ENCODE measurements around the gene SEMA3D.
A peak's percentile ranks its signal among the peaks of the same experiment; 100 is the strongest.

Gene SEMA3D

DNA sequence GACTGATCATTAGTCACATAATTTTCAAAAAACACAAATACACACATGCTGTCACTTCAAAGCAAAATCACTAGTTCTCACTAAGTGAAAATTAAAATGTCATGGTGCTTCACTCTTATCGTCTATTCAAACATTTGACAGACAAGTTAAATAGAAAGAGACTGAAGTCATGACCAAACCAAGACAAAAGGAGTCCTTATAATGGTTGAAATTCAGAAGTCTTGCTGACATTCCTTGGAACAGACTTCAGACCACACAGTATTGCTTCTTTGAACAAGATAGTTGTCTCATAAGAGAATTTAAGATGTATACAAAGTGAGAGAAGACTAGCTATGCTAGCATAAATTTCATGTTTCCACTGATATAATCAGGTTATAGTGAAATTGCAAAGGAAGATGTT lies 119.5 kb downstream of the SEMA3D start:
- H3K27ac Mint-ChIP-seq, result no peak overlapping the region
- no peaks in the 10 kb centered on the region for H3K9me3 Mint-ChIP-seq
- peaks cover 68% of the 10 kb centered on the region for H3K4me1 Mint-ChIP-seq
- no peak for TF ChIP-seq CTCF (IDR thresholded peaks at IDR 0.05)
- H3K36me3 Mint-ChIP-seq (ENCODE audit: low read depth), result peaks cover 15% of the 10 kb centered on the region
- no peaks in the 10 kb centered on the region for H3K27me3 Mint-ChIP-seq (ENCODE audit: low read depth, poor library complexity)
- DNase-seq, result no peak
- no peak overlapping the region for H3K4me3 Mint-ChIP-seq

DNA sequence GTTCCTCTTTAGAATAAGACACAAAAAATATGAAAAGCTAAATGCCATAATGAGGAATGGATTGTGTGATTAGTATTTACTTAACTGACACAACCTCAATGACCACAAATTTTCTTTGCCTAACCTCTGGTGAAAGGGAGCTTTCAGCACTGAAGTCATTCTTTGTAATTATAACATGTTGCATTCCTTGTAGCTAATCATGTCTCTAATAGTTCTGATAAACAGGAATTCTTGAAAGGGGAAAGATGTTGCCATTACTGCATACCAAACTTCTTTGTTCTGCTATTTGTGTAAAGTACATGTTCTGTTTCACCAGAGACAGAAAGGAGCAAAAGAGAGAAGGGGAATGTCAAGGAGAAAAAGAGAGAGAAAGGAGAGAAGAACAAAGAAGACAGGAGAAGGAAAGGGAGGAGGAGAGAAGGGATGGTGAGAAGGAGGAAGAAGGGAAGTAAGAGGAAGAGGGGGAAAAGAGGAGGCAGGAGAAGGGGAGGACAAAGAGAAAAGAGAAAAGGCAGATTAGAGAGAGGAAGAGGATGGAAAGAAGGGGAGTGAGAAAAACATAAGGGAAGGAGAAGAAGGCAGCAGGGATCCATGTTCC lies 120.9 kb downstream of the SEMA3D start:
- no peaks in the 10 kb centered on the region for H3K27me3 Mint-ChIP-seq (ENCODE audit: low read depth, poor library complexity)
- H3K27ac Mint-ChIP-seq, result peak overlapping the region; percentile 98
- H3K36me3 Mint-ChIP-seq (ENCODE audit: low read depth), result peaks cover 29% of the 10 kb centered on the region
- H3K9me3 Mint-ChIP-seq, result no peaks in the 10 kb centered on the region
- no peak for TF ChIP-seq CTCF (IDR thresholded peaks at IDR 0.05)
- peaks cover 74% of the 10 kb centered on the region for H3K4me1 Mint-ChIP-seq
- no peak overlapping the region for H3K4me3 Mint-ChIP-seq
- no peak for DNase-seq

DNA sequence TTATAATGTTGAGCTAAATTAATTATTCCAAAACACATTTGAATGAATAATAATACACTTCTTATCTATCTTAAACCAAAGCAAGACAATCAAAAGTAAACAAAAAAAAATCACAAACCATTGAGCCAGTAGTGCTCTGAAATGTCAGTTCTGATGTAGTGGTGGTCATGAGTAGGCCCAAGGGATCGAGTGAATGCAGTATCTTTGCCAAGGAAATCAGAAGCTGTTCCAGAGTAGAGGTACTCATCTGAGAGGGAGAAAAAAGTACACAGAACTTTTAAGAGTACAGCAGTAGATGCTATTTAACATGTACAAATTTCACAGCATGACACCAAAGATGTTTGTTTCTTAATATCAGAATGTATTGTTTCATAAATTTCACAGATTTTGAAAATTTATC lies 121.5 kb downstream of the SEMA3D start:
- Mint-ChIP-seq H3K4me3 (peak overlapping the region; percentile 19), H3K36me3 (ENCODE audit: low read depth) (peaks cover 34% of the 10 kb centered on the region), H3K9me3 (no peaks in the 10 kb centered on the region), H3K4me1 (peaks cover 72% of the 10 kb centered on the region), H3K27ac (peak overlapping the region; percentile 93), H3K27me3 (ENCODE audit: low read depth, poor library complexity) (no peaks in the 10 kb centered on the region)
- DNase-seq, result no peak
- TF ChIP-seq CTCF (IDR thresholded peaks at IDR 0.05), result no peak

DNA sequence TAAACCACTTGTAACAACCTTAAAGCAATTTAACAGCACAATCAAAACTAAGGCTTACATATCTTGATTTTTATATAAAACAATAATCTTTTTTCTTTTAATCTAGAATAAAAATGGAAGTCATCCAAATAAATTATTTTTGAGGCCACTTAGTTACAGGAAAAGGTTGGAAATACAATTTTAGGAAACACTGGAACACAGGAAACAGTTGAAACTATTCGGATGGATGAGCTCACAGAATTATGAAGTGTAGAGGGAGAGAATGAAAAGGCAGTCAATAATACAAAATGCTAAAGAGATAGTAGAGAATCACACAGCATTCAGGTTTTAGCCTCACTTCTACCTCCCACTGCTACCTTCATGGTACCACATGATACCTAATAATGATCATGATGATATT lies 124.2 kb downstream of the SEMA3D start:
- TF ChIP-seq CTCF (IDR thresholded peaks at IDR 0.05), result no peak
- H3K4me1 Mint-ChIP-seq, result peaks cover 68% of the 10 kb centered on the region
- H3K4me3 Mint-ChIP-seq, result no peak overlapping the region
- no peaks in the 10 kb centered on the region for H3K9me3 Mint-ChIP-seq
- no peak overlapping the region for H3K27ac Mint-ChIP-seq
- no peak for DNase-seq
- no peaks in the 10 kb centered on the region for H3K27me3 Mint-ChIP-seq (ENCODE audit: low read depth, poor library complexity)
- peaks cover 50% of the 10 kb centered on the region for H3K36me3 Mint-ChIP-seq (ENCODE audit: low read depth)

- no peak overlapping the region for H3K27ac Mint-ChIP-seq
- H3K36me3 Mint-ChIP-seq (ENCODE audit: low read depth), result peaks cover 54% of the 10 kb centered on the region
- peaks cover 57% of the 10 kb centered on the region for H3K4me1 Mint-ChIP-seq
- no peak for TF ChIP-seq CTCF (IDR thresholded peaks at IDR 0.05)
- H3K9me3 Mint-ChIP-seq, result no peaks in the 10 kb centered on the region
- H3K27me3 Mint-ChIP-seq (ENCODE audit: low read depth, poor library complexity), result no peaks in the 10 kb centered on the region
- no peak overlapping the region for H3K4me3 Mint-ChIP-seq
- no peak for DNase-seq
Observed at GRCh38 chr7:85061456-85061855, 125.4 kb downstream of the SEMA3D start.

DNA sequence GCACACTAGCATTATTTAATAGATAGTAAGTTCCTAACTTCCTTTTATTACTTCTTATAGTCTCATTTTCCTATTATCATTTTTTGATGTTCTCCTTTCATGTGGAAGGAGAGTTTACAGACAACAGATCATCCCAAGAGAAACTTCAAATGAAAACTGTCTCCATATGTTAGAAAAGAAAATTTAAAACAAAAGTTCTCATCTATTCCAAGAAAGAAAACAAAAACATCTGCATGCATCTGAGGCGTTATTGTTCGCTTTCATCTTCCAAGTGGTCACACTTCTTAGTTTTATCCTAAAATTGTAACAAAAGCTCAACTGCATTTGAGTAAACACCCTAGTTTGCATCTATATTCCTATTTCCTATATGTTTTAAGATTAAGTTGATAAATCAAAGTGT lies 126.2 kb downstream of the SEMA3D start:
- Mint-ChIP-seq H3K27ac (peak overlapping the region; percentile 29), H3K4me1 (peaks cover 51% of the 10 kb centered on the region), H3K9me3 (no peaks in the 10 kb centered on the region), H3K4me3 (no peak overlapping the region), H3K36me3 (ENCODE audit: low read depth) (peaks cover 58% of the 10 kb centered on the region), H3K27me3 (ENCODE audit: low read depth, poor library complexity) (no peaks in the 10 kb centered on the region)
- DNase-seq, result no peak
- no peak for TF ChIP-seq CTCF (IDR thresholded peaks at IDR 0.05)
